Osteoblast (primary cell): ENCODE measurements around the gene DHX8. TPM values are rescaled to one million over a fixed set of nuclear protein-coding genes. Genes with fewer than 3 reads are reported as not detected.
A peak's percentile ranks its signal among the peaks of the same experiment; 100 is the strongest.
"Not testable (repeated sequence)": the region's sequence is repeated elsewhere in the genome, so short reads cannot be mapped to it uniquely, and the experiment has no call there.

Experiments used
- DNase-seq: peaks from one replicate; pipeline ENCODE4 v3.0.0; 2011; ENCODE audit warnings: low spot score, mixed read lengths; ENCODE audit not compliant: insufficient read length; ENCODE audit errors: missing footprints
- H2AFZ ChIP-seq: 2 replicates; pipeline ENCODE4 v1.6.0; 2011; ENCODE audit warnings: mild to moderate bottlenecking, low read length
- H3K27ac ChIP-seq: 2 replicates; pipeline ENCODE4 v1.5.1; 2011; ENCODE audit warnings: mild to moderate bottlenecking, low read depth, low read length, moderate library complexity
- H3K27me3 ChIP-seq: 2 replicates; pipeline ENCODE4 v1.6.0; 2012; ENCODE audit warnings: mild to moderate bottlenecking, control low read depth, inconsistent platforms, low read length, moderate library complexity; ENCODE audit not compliant: insufficient read depth
- H3K36me3 ChIP-seq: 2 replicates; pipeline ENCODE4 v1.5.1; 2011; ENCODE audit warnings: mild to moderate bottlenecking, low read length, control low read depth, moderate library complexity; ENCODE audit not compliant: insufficient read depth
- H3K4me1 ChIP-seq: 2 replicates; pipeline ENCODE4 v1.5.1; 2011; ENCODE audit warnings: mild to moderate bottlenecking, low read length, control low read depth, moderate library complexity; ENCODE audit not compliant: insufficient read depth
- H3K4me2 ChIP-seq: 2 replicates; pipeline ENCODE4 v1.6.0; 2011; ENCODE audit warnings: mild to moderate bottlenecking, low read length; ENCODE audit not compliant: insufficient read depth
- H3K4me3 ChIP-seq: fragments of 200-600 bp; sonication (generic); 3 replicates; pipeline ENCODE4 v1.5.1; 2012; ENCODE audit warnings: mild to moderate bottlenecking, low read length, inconsistent platforms; ENCODE audit not compliant: insufficient read depth
- H3K79me2 ChIP-seq: 2 replicates; pipeline ENCODE4 v1.6.0; 2012; ENCODE audit warnings: mild to moderate bottlenecking, low read length, control low read depth, inconsistent platforms; ENCODE audit not compliant: insufficient read depth
- H3K9me3 ChIP-seq: 2 replicates; pipeline ENCODE4 v1.5.1; 2011; ENCODE audit warnings: low read depth, low read length, control low read depth
- H4K20me1 ChIP-seq: 2 replicates; pipeline ENCODE4 v1.6.0; 2012; ENCODE audit warnings: mild to moderate bottlenecking, low read length, control low read depth; ENCODE audit not compliant: insufficient read depth
- total RNA-seq: library from RNA; depleted of rRNA; stranded (reverse); fragments of >200 nt; gene quantifications from 2 replicates; pipeline ENCODE4 v1.2.3, GENCODE V29; 2012
- TF ChIP-seq, protein P1 (sequence below): IDR thresholded peaks from 2 replicates; pipeline ENCODE4 v1.5.1; 2011; ENCODE audit warnings: mild to moderate bottlenecking, low read depth, low read length, moderate library complexity; ENCODE audit errors: extremely low read depth

The DHX8 gene
- total RNA-seq, 1 donor = 42.3 TPM

DNA sequence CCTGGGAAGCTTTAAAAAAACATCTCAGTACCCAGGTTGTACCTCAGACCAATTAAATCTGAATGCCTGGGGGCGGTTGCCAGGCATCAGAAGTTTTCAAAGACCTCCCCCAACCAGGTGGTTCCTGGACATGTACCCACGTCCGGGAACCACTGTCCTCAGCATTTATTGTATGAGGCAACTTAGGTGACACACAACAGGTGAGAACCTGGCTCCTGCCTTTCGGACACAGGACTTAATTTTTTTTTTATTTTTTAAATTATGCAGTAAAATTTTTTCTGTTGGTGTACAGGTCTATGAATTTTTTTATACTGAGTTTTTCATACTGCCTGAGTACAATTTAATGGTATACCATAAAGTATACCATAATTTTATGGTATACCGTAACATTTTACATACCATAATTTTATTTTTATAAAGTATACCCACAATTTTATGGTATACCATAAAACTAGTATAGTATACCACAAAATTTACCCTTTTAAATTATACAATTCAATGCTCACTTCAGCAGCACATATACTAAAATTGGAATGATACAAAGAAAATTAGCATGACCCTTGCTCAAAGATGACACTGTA lies 38.7 kb upstream of the DHX8 start:
- Histone ChIP-seq H2AFZ (peak overlapping the region; percentile 77), H3K79me2 (no peaks in the 10 kb centered on the region), H3K9me3 (no peaks in the 10 kb centered on the region), H3K27ac (no peak overlapping the region), H3K4me1 (no peaks in the 10 kb centered on the region), H3K36me3 (no peaks in the 10 kb centered on the region), H3K4me2 (peak overlapping the region; percentile 19), H4K20me1 (no peaks in the 10 kb centered on the region), H3K27me3 (no peaks in the 10 kb centered on the region), H3K4me3 (no peak overlapping the region)
- TF ChIP-seq, protein P1, sequence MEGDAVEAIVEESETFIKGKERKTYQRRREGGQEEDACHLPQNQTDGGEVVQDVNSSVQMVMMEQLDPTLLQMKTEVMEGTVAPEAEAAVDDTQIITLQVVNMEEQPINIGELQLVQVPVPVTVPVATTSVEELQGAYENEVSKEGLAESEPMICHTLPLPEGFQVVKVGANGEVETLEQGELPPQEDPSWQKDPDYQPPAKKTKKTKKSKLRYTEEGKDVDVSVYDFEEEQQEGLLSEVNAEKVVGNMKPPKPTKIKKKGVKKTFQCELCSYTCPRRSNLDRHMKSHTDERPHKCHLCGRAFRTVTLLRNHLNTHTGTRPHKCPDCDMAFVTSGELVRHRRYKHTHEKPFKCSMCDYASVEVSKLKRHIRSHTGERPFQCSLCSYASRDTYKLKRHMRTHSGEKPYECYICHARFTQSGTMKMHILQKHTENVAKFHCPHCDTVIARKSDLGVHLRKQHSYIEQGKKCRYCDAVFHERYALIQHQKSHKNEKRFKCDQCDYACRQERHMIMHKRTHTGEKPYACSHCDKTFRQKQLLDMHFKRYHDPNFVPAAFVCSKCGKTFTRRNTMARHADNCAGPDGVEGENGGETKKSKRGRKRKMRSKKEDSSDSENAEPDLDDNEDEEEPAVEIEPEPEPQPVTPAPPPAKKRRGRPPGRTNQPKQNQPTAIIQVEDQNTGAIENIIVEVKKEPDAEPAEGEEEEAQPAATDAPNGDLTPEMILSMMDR = no peak
- DNase-seq = peak; percentile 29

DNA sequence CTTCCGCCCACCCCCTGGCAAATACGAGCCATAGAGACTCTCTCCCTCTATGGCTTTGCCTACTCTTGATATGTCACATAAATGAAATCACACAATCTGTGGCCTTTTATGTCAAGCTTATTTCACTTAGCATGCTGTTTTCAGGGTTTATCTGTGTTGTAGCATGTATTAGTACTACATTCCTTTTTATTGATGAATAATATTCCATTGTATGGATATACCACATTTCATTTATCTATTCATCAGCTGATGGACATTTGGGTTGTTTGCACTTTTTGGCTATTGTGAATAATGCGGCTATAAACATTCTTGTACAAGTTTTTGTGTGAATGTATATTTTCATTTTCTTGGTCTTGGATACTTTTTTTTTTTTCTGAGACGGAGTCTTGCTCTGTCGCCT lies 37.0 kb upstream of the DHX8 start:
- H2AFZ ChIP-seq = no peak overlapping the region
- H3K4me3 ChIP-seq = no peak overlapping the region
- H3K9me3 ChIP-seq = no peaks in the 10 kb centered on the region
- no peak overlapping the region for H3K4me2 ChIP-seq
- TF ChIP-seq, protein P1 = no peak
- no peak for DNase-seq
- H3K4me1 ChIP-seq = no peaks in the 10 kb centered on the region
- H3K27me3 ChIP-seq = no peaks in the 10 kb centered on the region
- H3K79me2 ChIP-seq = no peaks in the 10 kb centered on the region
- no peaks in the 10 kb centered on the region for H4K20me1 ChIP-seq
- no peak overlapping the region for H3K27ac ChIP-seq
- H3K36me3 ChIP-seq = no peaks in the 10 kb centered on the region

DNA sequence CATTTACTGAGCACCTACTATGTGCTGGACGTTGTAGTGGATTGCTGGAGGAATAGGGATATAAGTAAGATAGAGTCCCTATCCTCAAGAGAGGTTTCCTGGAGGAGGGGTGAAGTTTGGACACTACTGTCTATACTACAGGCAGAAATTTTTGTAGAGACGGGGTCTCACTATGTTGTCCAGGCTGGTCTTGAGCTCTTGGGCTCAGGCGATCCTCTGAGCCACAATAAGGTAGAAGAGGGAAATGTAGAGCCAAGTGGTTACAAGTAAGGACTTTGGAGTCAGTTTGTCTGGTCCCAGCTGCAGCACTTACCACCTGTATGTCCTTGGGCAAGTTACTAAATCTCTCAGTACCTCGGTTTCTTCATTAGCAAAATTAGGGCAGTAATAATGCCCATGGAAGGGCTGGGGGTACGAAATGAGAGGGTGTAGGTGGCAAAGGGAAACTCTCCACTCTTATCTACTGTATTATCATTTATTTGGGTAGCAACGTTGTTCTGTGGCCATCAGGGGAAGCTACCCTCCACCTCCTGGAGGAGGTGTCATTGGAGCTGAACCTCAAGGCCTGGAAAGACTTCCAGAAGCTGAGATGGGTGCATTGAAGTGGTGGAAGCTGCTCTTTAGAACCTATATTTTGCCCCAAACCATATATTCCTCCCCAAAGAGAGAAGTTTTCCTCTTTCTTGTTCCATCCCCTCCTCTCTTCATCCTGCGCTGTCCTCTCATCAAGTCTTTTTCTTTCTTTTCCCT lies 34.9 kb upstream of the DHX8 start:
- no peaks in the 10 kb centered on the region for H3K4me1 ChIP-seq
- TF ChIP-seq, protein P1 = no peak
- H3K79me2 ChIP-seq = no peaks in the 10 kb centered on the region
- no peaks in the 10 kb centered on the region for H3K36me3 ChIP-seq
- no peaks in the 10 kb centered on the region for H4K20me1 ChIP-seq
- DNase-seq = no peak
- no peak overlapping the region for H3K4me3 ChIP-seq
- no peak overlapping the region for H3K4me2 ChIP-seq
- no peaks in the 10 kb centered on the region for H3K9me3 ChIP-seq
- no peaks in the 10 kb centered on the region for H3K27me3 ChIP-seq
- H2AFZ ChIP-seq = no peak overlapping the region
- no peak overlapping the region for H3K27ac ChIP-seq

DNA sequence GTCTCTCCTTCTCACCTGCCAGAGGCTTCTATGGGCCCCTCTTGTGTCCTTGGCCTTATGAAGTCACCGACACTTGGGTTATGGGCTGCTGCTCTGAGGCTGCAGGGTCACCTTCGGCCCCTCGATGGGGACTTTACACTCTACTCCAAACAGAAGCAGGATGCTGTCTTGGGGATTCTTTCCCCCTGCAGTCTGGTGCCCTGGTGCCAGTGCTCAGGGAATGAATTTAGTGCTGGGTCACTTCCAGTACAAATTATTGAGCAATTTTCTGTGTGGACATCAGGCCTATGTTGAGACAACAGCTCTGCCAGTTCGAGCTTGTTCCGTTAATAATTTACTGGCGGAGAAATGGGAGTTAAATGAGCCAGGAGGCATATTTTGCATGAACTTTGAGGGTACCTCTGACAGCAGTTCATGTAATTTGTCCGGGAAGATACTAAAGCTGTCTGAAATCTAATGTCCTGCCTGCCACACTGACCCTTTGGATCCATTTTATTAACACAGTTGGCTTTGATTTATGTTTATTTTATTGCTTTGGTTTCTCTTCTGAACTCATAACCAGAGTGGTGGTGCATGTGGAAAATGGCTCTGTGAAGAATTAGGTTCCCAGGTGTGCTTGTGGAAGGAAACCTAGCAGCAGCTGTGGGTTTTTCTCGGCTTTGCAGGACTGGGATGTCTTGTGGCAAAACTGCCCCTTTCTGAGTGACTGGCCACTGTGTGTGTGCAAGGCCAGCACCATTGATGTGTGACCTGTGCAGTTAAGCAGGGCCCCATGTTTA lies 34.1 kb upstream of the DHX8 start:
- no peaks in the 10 kb centered on the region for H3K36me3 ChIP-seq
- no peaks in the 10 kb centered on the region for H4K20me1 ChIP-seq
- TF ChIP-seq, protein P1 = no peak
- no peak overlapping the region for H3K4me2 ChIP-seq
- no peaks in the 10 kb centered on the region for H3K4me1 ChIP-seq
- peak; percentile 52 for DNase-seq
- H3K79me2 ChIP-seq = no peaks in the 10 kb centered on the region
- H2AFZ ChIP-seq = no peak overlapping the region
- H3K4me3 ChIP-seq = no peak overlapping the region
- no peaks in the 10 kb centered on the region for H3K27me3 ChIP-seq
- no peaks in the 10 kb centered on the region for H3K9me3 ChIP-seq
- no peak overlapping the region for H3K27ac ChIP-seq

DNA sequence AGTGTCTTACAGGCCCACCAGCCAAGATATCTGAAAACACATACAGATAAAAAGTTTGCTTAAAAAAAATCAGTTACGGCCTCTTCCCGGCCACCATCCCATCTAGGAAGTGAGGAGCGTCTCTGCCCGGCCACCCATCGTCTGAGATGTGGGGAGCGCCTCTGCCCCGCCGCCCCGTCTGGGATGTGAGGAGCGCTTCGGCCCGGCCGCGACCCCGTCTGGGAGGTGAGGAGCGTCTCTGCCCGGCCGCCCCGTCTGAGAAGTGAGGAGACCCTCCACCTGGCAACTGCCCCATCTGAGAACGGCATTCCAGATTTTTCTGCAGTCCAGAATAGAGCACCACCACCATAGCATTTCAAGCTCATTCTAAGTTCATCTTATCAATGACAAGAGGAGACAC lies 33.0 kb upstream of the DHX8 start:
- H3K27me3 ChIP-seq, H3K4me1 ChIP-seq, DNase-seq, H3K4me3 ChIP-seq, H3K4me2 ChIP-seq, H4K20me1 ChIP-seq, H3K79me2 ChIP-seq, H3K27ac ChIP-seq, H2AFZ ChIP-seq, H3K9me3 ChIP-seq, H3K36me3 ChIP-seq: not testable (repeated sequence)
